Mesenchymal stem cell (in vitro differentiated cells and primary cell): ENCODE results near the gene KRTAP4-2.

Source experiments
- DNase-seq: peaks from one replicate; pipeline ENCODE4 v3.0.0-alpha.2; 2013
- H2AFZ ChIP-seq: one replicate; pipeline ENCODE4 v1.6.1; 2013; ENCODE audit warnings: low read depth, mild to moderate bottlenecking, control low read depth, inconsistent platforms, low read length, moderate library complexity
- H2AK5ac ChIP-seq: 2 replicates; pipeline ENCODE4 v1.6.1; 2013; ENCODE audit warnings: low read length, moderate library complexity, mild to moderate bottlenecking, inconsistent platforms; ENCODE audit not compliant: severe bottlenecking
- H2BK120ac ChIP-seq: one replicate; pipeline ENCODE4 v1.6.1; 2013; ENCODE audit warnings: low read depth, mild to moderate bottlenecking, inconsistent platforms, low read length, moderate library complexity
- H2BK12ac ChIP-seq, 2 experiments: one replicate each; pipeline ENCODE4 v1.6.1; 2013; ENCODE audit warnings: inconsistent platforms in 2 of 2, low read length in 2 of 2, mild to moderate bottlenecking in 2 of 2, moderate library complexity in 2 of 2, control low read depth in 1 of 2
- H2BK15ac ChIP-seq: one replicate; pipeline ENCODE4 v1.6.1; 2013; ENCODE audit warnings: mild to moderate bottlenecking, low read depth, inconsistent platforms; ENCODE audit not compliant: poor library complexity, severe bottlenecking
- H2BK5ac ChIP-seq: 2 replicates; pipeline ENCODE4 v1.6.1; 2013; ENCODE audit warnings: low read depth, mild to moderate bottlenecking, low read length, control low read depth, inconsistent platforms; ENCODE audit not compliant: poor library complexity, severe bottlenecking
- H3K14ac ChIP-seq, 2 experiments: one replicate each; pipeline ENCODE4 v1.6.1; 2013; ENCODE audit warnings: inconsistent platforms in 2 of 2, low read length in 2 of 2, control low read depth in 1 of 2, mild to moderate bottlenecking in 1 of 2, moderate library complexity in 1 of 2
- H3K18ac ChIP-seq, 2 experiments: one replicate each; pipeline ENCODE4 v1.6.1; 2013; ENCODE audit warnings: inconsistent platforms in 2 of 2, low read length in 2 of 2, control low read depth in 1 of 2, low read depth in 1 of 2, mild to moderate bottlenecking in 1 of 2
- H3K23ac ChIP-seq, 2 experiments: one replicate each; pipeline ENCODE4 v1.6.1; 2013; ENCODE audit warnings: inconsistent platforms in 2 of 2, low read length in 2 of 2, mild to moderate bottlenecking in 2 of 2, moderate library complexity in 2 of 2, control low read depth in 1 of 2
- H3K27ac ChIP-seq: 2 replicates; pipeline ENCODE4 v1.5.1; 2013; ENCODE audit warnings: mild to moderate bottlenecking, moderate library complexity, low read length, control low read depth, inconsistent platforms; ENCODE audit not compliant: poor library complexity, severe bottlenecking
- H3K27me3 ChIP-seq, 2 experiments: 2 replicates each; pipeline versions ENCODE4 v1.6.1 to v1.7.0; 2013; ENCODE audit warnings: low read length in 2 of 2, mild to moderate bottlenecking in 2 of 2, moderate library complexity in 2 of 2, control low read depth in 1 of 2, inconsistent platforms in 1 of 2; ENCODE audit not compliant: control insufficient read depth in 1 of 2, insufficient read depth in 1 of 2
- H3K36me3 ChIP-seq, 2 experiments: 2 replicates each; pipeline versions ENCODE4 v1.6.1 to v1.7.0; 2013; ENCODE audit warnings: low read length in 2 of 2, control low read depth in 1 of 2, inconsistent platforms in 1 of 2, low read depth in 1 of 2, mild to moderate bottlenecking in 1 of 2; ENCODE audit not compliant: insufficient read depth in 2 of 2, control insufficient read depth in 1 of 2
- H3K4ac ChIP-seq, 2 experiments: one replicate each; pipeline ENCODE4 v1.6.1; 2013; ENCODE audit warnings: inconsistent platforms in 2 of 2, low read length in 2 of 2, mild to moderate bottlenecking in 2 of 2, moderate library complexity in 2 of 2, control low read depth in 1 of 2, low read depth in 1 of 2
- H3K4me1 ChIP-seq: 2 replicates; pipeline ENCODE4 v1.6.1; 2013; ENCODE audit warnings: low read depth, low read length, control low read depth; ENCODE audit not compliant: control insufficient read depth, insufficient read depth
- H3K4me2 ChIP-seq: 2 replicates; pipeline ENCODE4 v1.6.1; 2013; ENCODE audit warnings: low read length, mild to moderate bottlenecking, inconsistent platforms; ENCODE audit not compliant: poor library complexity, severe bottlenecking
- H3K4me3 ChIP-seq, 2 experiments: 2 replicates each; pipeline versions ENCODE4 v1.5.1 to v1.7.0; 2013; ENCODE audit warnings: low read length in 2 of 2, mild to moderate bottlenecking in 2 of 2, control low read depth in 1 of 2, low read depth in 1 of 2; ENCODE audit not compliant: insufficient read depth in 1 of 2
- H3K79me1 ChIP-seq: replicated peaks from 2 replicates; pipeline ENCODE4 v1.6.1; 2013; ENCODE audit warnings: mild to moderate bottlenecking, control low read depth, low read length, inconsistent platforms; ENCODE audit not compliant: poor library complexity, severe bottlenecking
- H3K9ac ChIP-seq: 2 replicates; pipeline ENCODE4 v1.7.0; 2013; ENCODE audit warnings: mild to moderate bottlenecking, low read length, moderate library complexity
- H3K9me3 ChIP-seq: 2 replicates; pipeline ENCODE4 v1.7.0; 2013; ENCODE audit warnings: mild to moderate bottlenecking, low read length; ENCODE audit not compliant: control insufficient read depth
- H4K8ac ChIP-seq: one replicate; pipeline ENCODE4 v1.6.1; 2013; ENCODE audit warnings: inconsistent platforms, mild to moderate bottlenecking, low read length, moderate library complexity
- H4K91ac ChIP-seq: one replicate; pipeline ENCODE4 v1.6.1; 2013; ENCODE audit warnings: mild to moderate bottlenecking, low read length, inconsistent platforms
- WGBS: methylation state at CpG from one replicate; pipeline ENCODE4 v1.1.7; 2013; ENCODE audit warnings: mixed read lengths; 5-methylcytosine and 5-hydroxymethylcytosine counted together

KRTAP4-2 gene

GRCh38 chr17:41176744-41177387 is 1.2 kb downstream of the KRTAP4-2 start:
- Histone ChIP-seq H2AK5ac (no peak overlapping the region), H2BK5ac (no peak overlapping the region), H3K4me1 (peaks cover 4% of the 10 kb centered on the region), H2BK12ac (no peak overlapping the region), H3K4me3 (no peak overlapping the region), H2AFZ (no peak overlapping the region), H2BK15ac (no peak overlapping the region), H3K79me1 (no peaks in the 10 kb centered on the region), H3K9me3 (no peaks in the 10 kb centered on the region), H3K4me2 (no peak overlapping the region), H3K36me3 (no peaks in the 10 kb centered on the region), H4K8ac (no peak overlapping the region), H3K27ac (no peak overlapping the region), H3K9ac (no peak overlapping the region), H3K14ac (no peak overlapping the region), H3K23ac (no peak overlapping the region), H3K27me3 (no peaks in the 10 kb centered on the region), H2BK120ac (no peak overlapping the region), H3K18ac (no peak overlapping the region), H4K91ac (no peak overlapping the region), H3K4ac (no peak overlapping the region)
- 84% methylated on average over 2 of the region's 3 CpGs for WGBS
- DNase-seq = no peak

- peaks cover 3% of the 10 kb centered on the region for H3K4me1 ChIP-seq
- H4K91ac ChIP-seq = no peak overlapping the region
- no peak overlapping the region for H3K4ac ChIP-seq
- H3K4me3 ChIP-seq = no peak overlapping the region
- H2AK5ac ChIP-seq = no peak overlapping the region
- no peaks in the 10 kb centered on the region for H3K36me3 ChIP-seq
- 90% methylated on average over 2 of the region's 2 CpGs for WGBS
- no peak overlapping the region for H3K14ac ChIP-seq
- H4K8ac ChIP-seq = no peak overlapping the region
- H3K23ac ChIP-seq = no peak overlapping the region
- H3K18ac ChIP-seq = no peak overlapping the region
- no peak overlapping the region for H2BK120ac ChIP-seq
- H3K79me1 ChIP-seq = no peaks in the 10 kb centered on the region
- no peak overlapping the region for H2BK15ac ChIP-seq
- H3K9me3 ChIP-seq = no peaks in the 10 kb centered on the region
- no peaks in the 10 kb centered on the region for H3K27me3 ChIP-seq
- no peak overlapping the region for H2BK12ac ChIP-seq
- no peak overlapping the region for H2BK5ac ChIP-seq
- no peak overlapping the region for H3K9ac ChIP-seq
- H3K27ac ChIP-seq = no peak overlapping the region
- DNase-seq = no peak
- H2AFZ ChIP-seq = no peak overlapping the region
- H3K4me2 ChIP-seq = no peak overlapping the region
Observed at GRCh38 chr17:41171886-41172285, 6.1 kb downstream of the KRTAP4-2 start.

- H3K4me2 ChIP-seq = no peak within 1 kb of the TSS
- no peak within 1 kb of the TSS for H2AK5ac ChIP-seq
- no peak within 1 kb of the TSS for H3K14ac ChIP-seq
Observed at GRCh38 chr17:41168121-41168520, 9.9 kb downstream of the KRTAP4-2 start, which contains the start of gene KRTAP4-3. Gene KRTAP4-3, minus strand, starts transcription at chr17:41168221. Its CDS starts 49 bp downstream, at chr17:41168172.

GRCh38 chr17:41167561-41167960 is 10.5 kb downstream of the KRTAP4-2 start:
- Histone ChIP-seq H4K8ac (no peak overlapping the region), H2AK5ac (no peak overlapping the region), H3K18ac (no peak overlapping the region), H3K27ac (no peak overlapping the region), H3K36me3 (no peaks in the 10 kb centered on the region), H3K4ac (no peak overlapping the region), H2BK120ac (no peak overlapping the region), H2AFZ (no peak overlapping the region), H2BK15ac (no peak overlapping the region), H3K4me2 (no peak overlapping the region), H3K9ac (no peak overlapping the region), H3K27me3 (no peaks in the 10 kb centered on the region), H3K9me3 (no peaks in the 10 kb centered on the region), H3K79me1 (no peaks in the 10 kb centered on the region), H3K4me3 (no peak overlapping the region), H2BK5ac (no peak overlapping the region), H2BK12ac (no peak overlapping the region), H3K4me1 (peaks cover 3% of the 10 kb centered on the region), H3K23ac (no peak overlapping the region), H3K14ac (no peak overlapping the region), H4K91ac (no peak overlapping the region)
- no peak for DNase-seq
- 92% methylated on average over 7 of the region's 7 CpGs for WGBS

More at GRCh38 chr17:41168121-41168520, 9.9 kb downstream of the KRTAP4-2 start, which contains the start of gene KRTAP4-3:
- Histone ChIP-seq H2BK12ac (no peak within 1 kb of the TSS), H3K27me3 (no peaks in the 10 kb centered on the region), H3K18ac (no peak within 1 kb of the TSS), H3K4ac (no peak within 1 kb of the TSS), H3K4me3 (no peak within 1 kb of the TSS), H3K9me3 (no peaks in the 10 kb centered on the region), H3K27ac (no peak within 1 kb of the TSS), H4K8ac (no peak within 1 kb of the TSS), H3K4me1 (peaks cover 3% of the 10 kb centered on the region), H2BK5ac (no peak within 1 kb of the TSS), H3K23ac (no peak within 1 kb of the TSS), H3K79me1 (no peaks in the 10 kb centered on the region), H2BK15ac (no peak within 1 kb of the TSS), H3K36me3 (no peaks in the 10 kb centered on the region), H2AFZ (no peak within 1 kb of the TSS), H4K91ac (no peak within 1 kb of the TSS), H3K9ac (no peak within 1 kb of the TSS), H2BK120ac (no peak within 1 kb of the TSS)
- WGBS = no CpG with 5 or more reads among the region's 1 CpG
- no peak for DNase-seq
